HG03460 (cell line): ENCODE data around the gene UBE2D2.
A peak's percentile ranks its signal among the peaks of the same experiment; 100 is the strongest.

ENCODE experiments used
- ATAC-seq: cut with Tn5 transposase; IDR thresholded peaks from one replicate; pipeline ENCODE4 v1.9.1; 2021; ENCODE audit not compliant: unreplicated experiment

UBE2D2 gene

GRCh38 chr5:139634541-139634940 lies 73.4 kb downstream of the UBE2D2 start:
- ATAC-seq: no peak

DNA sequence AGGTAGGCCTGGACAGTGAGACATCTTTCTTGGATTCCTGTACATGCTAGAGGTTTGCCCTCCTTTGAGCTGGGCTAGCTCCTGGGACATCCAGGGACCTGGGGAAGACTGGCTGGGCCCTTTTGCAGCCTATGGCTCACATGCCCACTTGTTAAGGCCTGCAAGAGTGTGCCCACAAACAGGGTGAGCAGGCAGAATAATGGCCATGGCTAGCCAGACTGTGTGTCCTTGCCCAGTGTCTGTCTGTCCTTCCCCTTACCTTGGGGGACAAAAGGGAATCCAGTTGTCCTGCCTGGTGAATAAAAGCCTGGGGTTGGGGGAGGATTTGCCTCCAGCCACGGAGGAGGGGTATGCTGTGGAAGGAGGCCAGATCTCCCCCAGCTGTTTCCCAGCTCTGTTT lies 74.1 kb downstream of the UBE2D2 start:
- no peak for ATAC-seq

DNA sequence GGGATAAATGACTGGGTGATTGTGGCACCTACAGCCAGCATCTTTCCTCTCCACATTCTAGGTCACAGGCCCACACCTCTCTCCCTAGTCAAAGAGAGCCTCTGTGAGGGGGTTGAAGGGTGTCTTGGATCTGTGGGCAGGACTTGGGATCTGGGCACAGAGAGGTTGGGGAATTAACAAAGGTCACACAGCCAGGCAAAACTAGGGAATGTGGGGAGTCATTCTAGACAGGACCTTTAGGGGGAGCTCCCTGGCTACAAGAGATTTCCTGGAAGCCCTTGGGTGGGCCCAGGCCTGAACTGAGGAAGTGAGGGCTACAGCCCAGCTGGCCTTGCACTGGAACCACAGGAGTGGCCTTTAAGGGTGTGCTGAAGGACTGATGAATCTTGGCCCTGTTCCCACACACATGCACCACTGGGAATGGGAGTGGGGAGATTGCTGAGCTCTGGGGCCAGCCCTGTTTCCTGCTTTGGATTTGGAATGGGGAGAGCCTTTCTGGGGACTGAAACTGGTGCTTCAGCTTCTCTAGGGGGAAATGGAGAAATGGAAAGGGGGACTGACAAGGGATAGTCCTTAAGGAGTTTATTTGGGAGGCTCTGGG lies 74.6 kb downstream of the UBE2D2 start:
- peak; percentile 15 for ATAC-seq

DNA sequence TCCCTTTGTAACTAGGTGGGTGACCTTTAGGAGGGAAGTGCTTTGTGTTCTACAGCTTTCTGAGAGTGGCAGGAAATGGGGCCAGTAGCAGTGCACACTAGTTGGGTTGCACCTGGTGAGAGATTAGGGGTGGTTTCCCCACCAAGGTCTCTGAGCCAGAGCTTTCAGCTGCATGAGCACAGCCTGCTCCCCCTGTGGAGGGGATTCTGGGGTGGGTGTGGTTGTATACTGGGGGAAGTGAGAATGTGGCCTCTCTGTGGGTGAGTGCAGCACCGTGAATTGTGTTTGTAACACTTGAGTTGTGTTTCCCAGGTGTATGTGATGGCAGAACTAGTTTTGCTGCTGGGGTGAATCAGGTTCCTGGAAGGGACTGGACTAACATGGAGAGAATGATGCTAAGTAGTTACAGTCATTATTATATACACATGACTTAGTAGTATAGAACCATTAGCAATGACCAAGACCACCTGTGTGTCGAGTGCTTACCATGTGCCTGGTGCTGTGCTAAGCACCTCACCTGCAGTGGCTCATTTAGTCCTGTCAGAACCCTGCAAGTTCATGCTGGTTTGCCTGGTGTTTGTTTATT lies 75.2 kb downstream of the UBE2D2 start:
- peak; percentile 66 for ATAC-seq

GRCh38 chr5:139636975-139637408 lies 75.9 kb downstream of the UBE2D2 start:
- ATAC-seq: no peak

- ATAC-seq: peak; percentile 20
These were observed 76.4 kb downstream of the UBE2D2 start for GRCh38 chr5:139637438-139638089.

DNA sequence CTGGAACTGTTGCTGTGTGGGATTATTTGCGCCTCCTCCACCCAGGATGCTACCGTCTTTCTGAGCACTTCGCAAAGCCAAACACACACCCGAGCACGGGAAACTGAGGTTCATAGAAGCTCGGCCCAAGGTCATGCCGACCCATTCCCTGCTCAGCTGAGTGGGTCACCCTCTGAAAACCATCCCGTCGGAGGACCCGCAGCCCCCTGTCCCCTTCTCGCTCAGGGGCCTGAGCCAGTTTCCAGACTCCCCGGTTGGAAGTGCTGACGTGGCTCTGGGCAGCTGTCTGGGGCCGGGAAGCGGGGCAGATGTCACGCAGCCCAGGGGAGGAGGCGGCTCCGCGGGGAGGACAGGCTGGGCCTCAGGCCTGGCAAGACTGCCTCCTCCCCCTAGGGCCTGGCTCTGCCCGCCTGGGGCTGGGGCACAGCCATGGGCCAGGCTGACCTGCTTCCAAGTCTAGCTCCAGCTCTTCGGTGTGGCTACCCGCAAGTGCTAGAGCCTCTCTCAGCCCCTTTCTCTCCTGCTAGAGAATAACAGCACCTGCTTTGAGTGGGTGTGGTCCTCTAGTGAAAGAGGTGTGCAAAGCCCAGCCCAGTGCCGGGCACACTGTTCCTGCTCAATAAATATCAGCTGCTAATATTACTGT lies 77.1 kb downstream of the UBE2D2 start:
- ATAC-seq: no peak

DNA sequence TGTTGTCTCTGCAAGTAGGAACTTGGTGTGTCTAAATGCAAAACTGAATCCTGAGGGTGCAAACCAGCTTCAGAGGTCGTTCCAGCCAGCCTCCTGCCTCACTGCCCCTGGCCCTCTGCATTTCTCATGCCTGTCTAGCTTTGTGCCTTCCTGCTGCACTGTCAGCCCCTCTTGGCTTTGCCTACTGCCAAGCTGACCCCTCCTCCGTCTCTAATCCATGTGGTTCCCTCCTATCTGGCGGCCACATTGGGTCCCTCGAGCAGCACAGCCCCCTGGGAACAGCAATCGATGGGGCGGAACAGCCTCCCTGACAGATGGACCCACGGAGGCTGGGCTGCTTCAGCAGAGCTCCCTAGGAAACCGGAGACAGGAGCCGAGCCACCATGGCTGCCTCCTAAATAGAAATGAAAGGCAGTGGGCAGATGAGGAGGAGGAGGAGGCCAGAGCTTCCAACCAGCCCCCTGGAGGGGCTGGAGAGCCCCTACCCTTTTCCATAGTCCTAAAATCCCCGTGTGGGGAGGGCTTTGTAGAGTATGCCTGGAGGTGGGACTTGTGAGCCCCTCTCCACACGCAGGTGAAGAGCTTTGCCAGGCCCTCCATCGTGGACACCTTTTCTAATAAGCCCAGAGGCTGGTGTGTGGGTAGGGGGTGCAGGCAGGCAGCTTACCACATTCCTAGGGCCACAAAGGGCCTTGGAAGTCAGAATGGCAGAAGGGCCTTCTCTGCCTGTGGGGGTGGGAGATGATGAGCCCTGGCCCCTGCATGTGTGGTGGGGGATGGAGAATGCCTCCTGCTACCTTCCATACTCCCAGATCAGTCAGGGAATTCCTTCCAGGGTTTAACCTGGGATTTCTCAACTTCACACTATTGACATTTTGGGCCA lies 77.8 kb downstream of the UBE2D2 start:
- no peak for ATAC-seq

GRCh38 chr5:139639619-139640380 lies 78.7 kb downstream of the UBE2D2 start:
- no peak for ATAC-seq

DNA sequence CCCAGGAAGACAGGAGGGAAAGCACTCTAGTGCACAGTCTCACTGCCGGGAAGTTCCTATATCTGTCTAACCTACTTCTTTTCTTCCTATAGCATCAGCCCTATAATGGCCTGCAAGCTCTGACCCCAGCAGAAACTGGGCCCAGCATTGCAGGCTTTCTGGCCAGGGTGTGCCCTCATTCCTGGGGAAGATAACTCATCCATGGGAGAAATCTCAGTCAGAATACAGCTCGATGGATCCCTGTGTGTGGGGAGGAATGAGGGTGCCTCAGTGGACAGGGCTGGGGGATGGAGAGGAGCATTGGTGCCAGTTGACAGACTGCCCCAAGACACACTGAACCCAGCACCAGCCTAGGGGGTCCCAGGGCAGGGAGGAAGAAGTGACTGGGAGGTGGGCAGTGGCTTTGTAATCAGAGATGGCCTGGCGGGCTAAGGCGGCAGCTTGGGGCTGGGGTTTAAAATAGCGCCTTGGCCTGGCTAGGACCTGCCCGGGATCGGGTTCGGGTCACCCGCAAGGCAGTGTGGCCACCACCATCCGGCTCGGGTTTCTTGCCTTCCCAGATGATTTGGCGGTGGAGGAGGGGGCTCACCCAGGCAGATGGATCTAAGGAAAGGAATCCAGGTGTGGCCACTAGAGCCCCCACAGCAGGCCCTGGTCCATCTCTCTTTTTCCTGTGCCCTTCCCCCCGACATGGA lies 79.4 kb downstream of the UBE2D2 start:
- no peak for ATAC-seq

GRCh38 chr5:139641116-139642080 lies 80.3 kb downstream of the UBE2D2 start:
- ATAC-seq: no peak

DNA sequence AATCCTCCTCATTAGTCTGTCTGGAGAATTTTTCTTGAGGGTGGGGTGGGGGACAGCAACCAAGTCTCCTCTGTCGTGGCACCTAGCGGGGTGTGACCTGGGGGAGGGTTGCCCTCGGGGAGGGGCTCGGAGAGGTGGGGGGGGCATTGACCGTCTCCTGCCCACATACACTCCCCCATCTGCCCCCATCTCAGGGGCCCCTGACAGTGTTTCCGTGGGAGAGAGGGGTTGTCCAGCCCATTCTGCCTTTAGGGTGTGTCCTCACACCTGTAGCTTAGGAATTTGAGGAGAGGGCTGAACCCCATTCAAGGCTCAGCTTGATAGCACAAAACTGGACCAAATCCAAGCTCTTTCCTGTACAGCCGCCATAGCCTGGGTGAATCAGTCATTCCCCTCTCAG lies 81.1 kb downstream of the UBE2D2 start:
- ATAC-seq: no peak

GRCh38 chr5:139642891-139643871 lies 82.0 kb downstream of the UBE2D2 start:
- no peak for ATAC-seq

DNA sequence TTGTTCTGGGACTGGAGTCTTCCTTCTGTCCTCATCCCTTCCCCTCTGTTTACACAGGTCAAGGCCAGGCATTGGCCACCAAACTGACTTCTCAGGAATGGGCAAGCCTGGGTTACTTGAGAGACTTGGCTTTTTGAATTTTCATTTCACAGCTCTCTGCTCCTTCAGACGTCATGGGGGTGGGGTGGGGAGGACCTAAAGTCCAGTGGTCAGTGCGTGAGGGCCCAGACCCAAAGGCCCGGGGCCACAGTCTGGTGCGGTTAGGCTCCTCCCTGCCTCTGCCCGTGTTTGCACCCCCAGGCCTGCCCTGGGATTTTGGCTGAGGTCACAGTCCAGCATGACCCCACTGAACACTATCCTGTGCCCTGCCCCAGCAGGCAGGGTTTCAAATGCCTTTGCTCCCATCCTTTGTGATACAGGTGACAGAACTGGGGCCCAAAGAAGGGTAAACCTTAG lies 82.9 kb downstream of the UBE2D2 start:
- no peak for ATAC-seq

- no peak for ATAC-seq
These were observed 83.7 kb downstream of the UBE2D2 start for GRCh38 chr5:139644646-139645429.

- no peak for ATAC-seq
These were observed 84.3 kb downstream of the UBE2D2 start for GRCh38 chr5:139645430-139645871.
